Keratinocyte (primary cell): ENCODE data around the gene SRD5A1. TPM values are rescaled to one million over a fixed set of nuclear protein-coding genes. Genes with fewer than 3 reads are reported as not detected.

Experiments
- DNase-seq: peaks from one replicate; pipeline ENCODE4 v3.0.0-alpha.2; 2011; ENCODE audit warnings: low read depth, missing footprints, low spot score
- FAIRE-seq: peaks from 2 replicates; lab custom pipeline; 2011; peaks lifted over from hg19 to GRCh38; lab: Jason Lieb, UNC
- H2AFZ ChIP-seq: 2 replicates; pipeline ENCODE4 v1.6.0; 2012; ENCODE audit warnings: low read length, control low read depth, inconsistent platforms; ENCODE audit not compliant: control insufficient read depth
- H3K27ac ChIP-seq: 2 replicates; pipeline ENCODE4 v1.5.1; 2011; ENCODE audit warnings: low read length; ENCODE audit not compliant: control insufficient read depth, insufficient read depth
- H3K27me3 ChIP-seq: 3 replicates; pipeline ENCODE4 v1.6.0; 2011; ENCODE audit warnings: low read length; ENCODE audit not compliant: control insufficient read depth, insufficient read depth; ENCODE audit errors: extremely low read depth
- H3K36me3 ChIP-seq, 2 experiments: 2 replicates in 1 of 2; 3 replicates in 1 of 2; pipeline ENCODE4 v1.5.1; 2011; ENCODE audit warnings: low read length in 2 of 2, mild to moderate bottlenecking in 1 of 2; ENCODE audit not compliant: control insufficient read depth in 2 of 2, insufficient read depth in 2 of 2; ENCODE audit errors: extremely low read depth in 1 of 2
- H3K4me1 ChIP-seq: 3 replicates; pipeline ENCODE4 v1.5.1; 2011; ENCODE audit warnings: low read length; ENCODE audit not compliant: control insufficient read depth, insufficient read depth; ENCODE audit errors: extremely low read depth
- H3K4me2 ChIP-seq: 3 replicates; pipeline ENCODE4 v1.6.0; 2011; ENCODE audit warnings: low read depth, low read length; ENCODE audit not compliant: control insufficient read depth, insufficient read depth; ENCODE audit errors: extremely low read depth
- H3K4me3 ChIP-seq, 3 experiments: fragments of 200-600 bp in 1 of 3; sonication (generic) in 1 of 3; 2 replicates in 2 of 3; 3 replicates in 1 of 3; pipeline ENCODE4 v1.5.1; 2011 to 2016; ENCODE audit warnings: low read length in 3 of 3, mild to moderate bottlenecking in 3 of 3, control low read depth in 2 of 3, inconsistent platforms in 1 of 3, low read depth in 1 of 3, mixed read lengths in 1 of 3, mixed run types in 1 of 3, moderate library complexity in 1 of 3; ENCODE audit not compliant: control insufficient read depth in 2 of 3, insufficient read depth in 2 of 3; ENCODE audit errors: extremely low read depth in 1 of 3
- H3K79me2 ChIP-seq: 2 replicates; pipeline ENCODE4 v1.6.0; 2012; ENCODE audit warnings: low read length; ENCODE audit not compliant: control insufficient read depth, insufficient read depth
- H3K9ac ChIP-seq: 3 replicates; pipeline ENCODE4 v1.6.0; 2011; ENCODE audit warnings: low read length; ENCODE audit not compliant: control insufficient read depth, insufficient read depth; ENCODE audit errors: extremely low read depth
- H3K9me1 ChIP-seq: 3 replicates; pipeline ENCODE4 v1.6.0; 2011; ENCODE audit warnings: low read length; ENCODE audit not compliant: control insufficient read depth, insufficient read depth; ENCODE audit errors: extremely low read depth
- H3K9me3 ChIP-seq: 2 replicates; pipeline ENCODE4 v1.5.1; 2012; ENCODE audit warnings: low read depth, low read length; ENCODE audit not compliant: control insufficient read depth
- H4K20me1 ChIP-seq: 3 replicates; pipeline ENCODE4 v1.6.0; 2011; ENCODE audit warnings: low read length; ENCODE audit not compliant: control insufficient read depth, insufficient read depth; ENCODE audit errors: extremely low read depth
- EZH2 ChIP-seq: IDR thresholded peaks from one replicate; pipeline ENCODE4 v1.6.1; 2012; ENCODE audit warnings: inconsistent platforms, mild to moderate bottlenecking, low read length, moderate library complexity
- dilution Hi-C: fragments of 300-500 bp; cut with MboI; formaldehyde crosslinking; loops from one replicate; pipeline ENCODE4 v1.7.0; 2020; ENCODE audit warnings: low sequenced_read_pairs; ENCODE audit not compliant: extremely low pct_ligation_motif_present
- polyA plus RNA-seq, 5 experiments: library from polyadenylated mRNA; depleted of rRNA in 3 of 5; stranded (reverse) in 3 of 5; stranded (forward) in 1 of 5; unstranded in 1 of 5; fragments of >200 nt; gene quantifications; 1 replicate in 1 of 5; 2 replicates in 3 of 5; 3 replicates in 1 of 5; pipeline versions ENCODE4 v1.2.1 to v1.2.3, GENCODE V29; 2011 to 2012; ENCODE audit warnings: missing spikeins in 2 of 5, low read depth in 1 of 5, low replicate concordance in 1 of 5
- TF ChIP-seq, protein P1 (sequence below), 3 experiments: IDR thresholded peaks in 1 of 3; conservative IDR thresholded peaks in 1 of 3; optimal IDR thresholded peaks in 1 of 3; 2 replicates in 2 of 3; 3 replicates in 1 of 3; pipeline versions ENCODE3 to v1.5.1; 2011; ENCODE audit warnings: low read length in 3 of 3, mild to moderate bottlenecking in 3 of 3, moderate library complexity in 2 of 3, control low read depth in 1 of 3, inconsistent platforms in 1 of 3; ENCODE audit not compliant: insufficient read depth in 2 of 3; ENCODE audit errors: extremely low read depth in 1 of 3

The SRD5A1 gene
- polyA plus RNA-seq, 1 donor (not counting 4 experiments of a cell fraction or from before 2014, with no cell fraction given), result 35.4 TPM

DNA sequence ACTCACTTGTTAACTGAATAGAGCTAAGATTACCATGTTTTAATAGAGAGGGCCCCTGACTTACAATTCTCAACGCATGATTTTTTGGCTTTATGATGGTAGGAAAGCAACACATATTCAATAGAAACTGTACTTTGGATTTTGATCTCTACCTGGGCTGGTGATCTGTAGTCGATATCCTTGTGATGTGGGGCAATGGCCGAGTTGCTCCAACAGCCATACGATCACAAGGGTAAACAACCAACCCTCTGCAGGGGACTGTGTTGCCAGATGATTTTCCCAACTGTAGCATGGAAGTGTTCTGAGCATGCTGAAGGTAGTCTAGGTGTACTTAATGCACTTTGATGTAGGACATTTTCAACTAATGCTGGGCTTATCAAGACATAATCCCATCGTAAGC lies 36.9 kb upstream of the SRD5A1 start:
- Histone ChIP-seq H2AFZ (no peak overlapping the region), H3K27me3 (no peaks in the 10 kb centered on the region), H3K4me2 (no peak overlapping the region), H4K20me1 (no peaks in the 10 kb centered on the region), H3K4me1 (peaks cover 4% of the 10 kb centered on the region), H3K9me3 (no peaks in the 10 kb centered on the region), H3K79me2 (no peaks in the 10 kb centered on the region), H3K9me1 (no peaks in the 10 kb centered on the region), H3K36me3 (peaks cover 9 to 15% of the 10 kb centered on the region in 2 experiments), H3K9ac (no peak overlapping the region), H3K4me3 (no peak overlapping the region), H3K27ac (no peak overlapping the region)
- dilution Hi-C loops, result no loop called here
- FAIRE-seq, result no peak
- TF ChIP-seq, protein P1, sequence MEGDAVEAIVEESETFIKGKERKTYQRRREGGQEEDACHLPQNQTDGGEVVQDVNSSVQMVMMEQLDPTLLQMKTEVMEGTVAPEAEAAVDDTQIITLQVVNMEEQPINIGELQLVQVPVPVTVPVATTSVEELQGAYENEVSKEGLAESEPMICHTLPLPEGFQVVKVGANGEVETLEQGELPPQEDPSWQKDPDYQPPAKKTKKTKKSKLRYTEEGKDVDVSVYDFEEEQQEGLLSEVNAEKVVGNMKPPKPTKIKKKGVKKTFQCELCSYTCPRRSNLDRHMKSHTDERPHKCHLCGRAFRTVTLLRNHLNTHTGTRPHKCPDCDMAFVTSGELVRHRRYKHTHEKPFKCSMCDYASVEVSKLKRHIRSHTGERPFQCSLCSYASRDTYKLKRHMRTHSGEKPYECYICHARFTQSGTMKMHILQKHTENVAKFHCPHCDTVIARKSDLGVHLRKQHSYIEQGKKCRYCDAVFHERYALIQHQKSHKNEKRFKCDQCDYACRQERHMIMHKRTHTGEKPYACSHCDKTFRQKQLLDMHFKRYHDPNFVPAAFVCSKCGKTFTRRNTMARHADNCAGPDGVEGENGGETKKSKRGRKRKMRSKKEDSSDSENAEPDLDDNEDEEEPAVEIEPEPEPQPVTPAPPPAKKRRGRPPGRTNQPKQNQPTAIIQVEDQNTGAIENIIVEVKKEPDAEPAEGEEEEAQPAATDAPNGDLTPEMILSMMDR (optimal IDR thresholded peaks at IDR 0.05 in 1 of 3, IDR thresholded peaks at IDR 0.05 in 1 of 3, conservative IDR thresholded peaks at IDR 0.05 in 1 of 3; ENCODE audit: extremely low read depth in 1 of 3, insufficient read depth in 2 of 3, low read length in 3 of 3), result no peak
- TF ChIP-seq EZH2, result no peak
- no peak for DNase-seq

- Histone ChIP-seq H3K27me3 (no peaks in the 10 kb centered on the region), H3K4me2 (no peak overlapping the region), H3K27ac (no peak overlapping the region), H3K9ac (no peak overlapping the region), H4K20me1 (no peaks in the 10 kb centered on the region), H3K9me3 (no peaks in the 10 kb centered on the region), H3K4me1 (no peaks in the 10 kb centered on the region), H3K36me3 (peaks cover 19 to 20% of the 10 kb centered on the region in 2 experiments), H2AFZ (no peak overlapping the region), H3K4me3 (no peak overlapping the region), H3K9me1 (no peaks in the 10 kb centered on the region), H3K79me2 (no peaks in the 10 kb centered on the region)
- no peak for DNase-seq
- TF ChIP-seq, protein P1 (optimal IDR thresholded peaks at IDR 0.05 in 1 of 3, IDR thresholded peaks at IDR 0.05 in 1 of 3, conservative IDR thresholded peaks at IDR 0.05 in 1 of 3; ENCODE audit: extremely low read depth in 1 of 3, insufficient read depth in 2 of 3, low read length in 3 of 3), result no peak
- no peak for TF ChIP-seq EZH2
- dilution Hi-C loops, result no loop called here
- FAIRE-seq, result no peak
These were observed 35.7 kb upstream of the SRD5A1 start for GRCh38 chr5:6597557-6597956.
